ENCODE results near the gene GPAT3.

- TF ChIP-seq CTCF (conservative IDR thresholded peaks at IDR 0.05) = no peak
- TF ChIP-seq EZH2 (IDR thresholded peaks at IDR 0.05; ENCODE audit: low read depth) = no peak
These were observed 32.2 kb downstream of the GPAT3 start for GRCh38 chr4:83568062-83568461.

All from PC-9 (cell line).